GM13976 (cell line): ENCODE results near the gene ITCH.
"Not testable (repeated sequence)": the region's sequence is repeated elsewhere in the genome, so short reads cannot be mapped to it uniquely, and the experiment has no call there.

Experiments used
- DNase-seq: peaks from one replicate; pipeline ENCODE4 v3.0.0; 2012; ENCODE audit warnings: low spot score
- CTCF ChIP-seq: IDR thresholded peaks from 2 replicates; pipeline ENCODE4 v1.5.1; 2012; ENCODE audit warnings: borderline replicate concordance, mild to moderate bottlenecking; ENCODE audit not compliant: insufficient read depth; ENCODE audit errors: extremely low read depth, missing control alignments, control extremely low read depth
- in situ Hi-C: fragments of 300-500 bp; cut with MboI; formaldehyde crosslinking; loops from one replicate; pipeline ENCODE4 v1.12.0; 2022; ENCODE audit warnings: low sequenced_read_pairs, mixed read lengths, inconsistent platforms; ENCODE audit not compliant: unreplicated experiment

Gene ITCH

GRCh38 chr20:34324541-34324940, 38.5 kb upstream of the ITCH start:
- no peak for TF ChIP-seq CTCF
- in situ Hi-C loops: no loop called here
- DNase-seq: no peak

- in situ Hi-C loops: not testable (repeated sequence)
These were observed 34.9 kb upstream of the ITCH start for GRCh38 chr20:34328207-34328606.

GRCh38 chr20:34328928-34329677, 34.0 kb upstream of the ITCH start:
- in situ Hi-C loops: no loop called here
- no peak for TF ChIP-seq CTCF
- no peak for DNase-seq

More at GRCh38 chr20:34328207-34328606, 34.9 kb upstream of the ITCH start:
- DNase-seq: not testable (repeated sequence)

GRCh38 chr20:34330861-34331544, 32.1 kb upstream of the ITCH start:
- in situ Hi-C loops, DNase-seq: not testable (repeated sequence)

- DNase-seq: no peak
- in situ Hi-C loops: no loop called here
- no peak for TF ChIP-seq CTCF
These were observed 31.2 kb upstream of the ITCH start for GRCh38 chr20:34331838-34332237.

GRCh38 chr20:34332262-34332920, 30.7 kb upstream of the ITCH start:
- no peak for TF ChIP-seq CTCF
- in situ Hi-C loops: no loop called here
- DNase-seq: no peak

- no peak for DNase-seq
- in situ Hi-C loops: no loop called here
- no peak for TF ChIP-seq CTCF
These were observed 29.3 kb upstream of the ITCH start for GRCh38 chr20:34333786-34334185.
